ENCODE data around the gene DENND4B. TPM values are rescaled to one million over a fixed set of nuclear protein-coding genes. Genes with fewer than 3 reads are reported as not detected.

Gene DENND4B, protein sequence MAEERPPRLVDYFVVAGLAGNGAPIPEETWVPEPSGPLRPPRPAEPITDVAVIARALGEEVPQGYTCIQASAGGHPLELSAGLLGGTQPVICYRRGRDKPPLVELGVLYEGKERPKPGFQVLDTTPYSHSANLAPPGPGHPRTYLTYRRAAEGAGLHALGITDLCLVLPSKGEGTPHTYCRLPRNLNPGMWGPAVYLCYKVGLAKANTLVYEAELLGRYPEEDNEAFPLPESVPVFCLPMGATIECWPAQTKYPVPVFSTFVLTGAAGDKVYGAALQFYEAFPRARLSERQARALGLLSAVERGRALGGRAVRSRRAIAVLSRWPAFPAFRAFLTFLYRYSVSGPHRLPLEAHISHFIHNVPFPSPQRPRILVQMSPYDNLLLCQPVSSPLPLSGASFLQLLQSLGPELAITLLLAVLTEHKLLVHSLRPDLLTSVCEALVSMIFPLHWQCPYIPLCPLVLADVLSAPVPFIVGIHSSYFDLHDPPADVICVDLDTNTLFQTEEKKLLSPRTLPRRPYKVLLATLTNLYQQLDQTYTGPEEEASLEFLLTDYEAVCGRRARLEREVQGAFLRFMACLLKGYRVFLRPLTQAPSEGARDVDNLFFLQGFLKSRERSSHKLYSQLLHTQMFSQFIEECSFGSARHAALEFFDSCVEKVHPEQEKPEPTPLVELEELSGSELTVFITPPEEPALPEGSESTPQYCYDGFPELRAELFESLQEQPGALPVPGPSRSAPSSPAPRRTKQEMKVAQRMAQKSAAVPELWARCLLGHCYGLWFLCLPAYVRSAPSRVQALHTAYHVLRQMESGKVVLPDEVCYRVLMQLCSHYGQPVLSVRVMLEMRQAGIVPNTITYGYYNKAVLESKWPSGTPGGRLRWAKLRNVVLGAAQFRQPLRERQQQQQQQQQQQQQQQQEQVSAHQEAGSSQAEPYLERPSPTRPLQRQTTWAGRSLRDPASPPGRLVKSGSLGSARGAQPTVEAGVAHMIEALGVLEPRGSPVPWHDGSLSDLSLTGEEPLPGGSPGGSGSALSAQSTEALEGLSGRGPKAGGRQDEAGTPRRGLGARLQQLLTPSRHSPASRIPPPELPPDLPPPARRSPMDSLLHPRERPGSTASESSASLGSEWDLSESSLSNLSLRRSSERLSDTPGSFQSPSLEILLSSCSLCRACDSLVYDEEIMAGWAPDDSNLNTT (N-terminal part only)
- total RNA-seq, result 12.0 and 23.1 TPM in 2 replicates

DNA sequence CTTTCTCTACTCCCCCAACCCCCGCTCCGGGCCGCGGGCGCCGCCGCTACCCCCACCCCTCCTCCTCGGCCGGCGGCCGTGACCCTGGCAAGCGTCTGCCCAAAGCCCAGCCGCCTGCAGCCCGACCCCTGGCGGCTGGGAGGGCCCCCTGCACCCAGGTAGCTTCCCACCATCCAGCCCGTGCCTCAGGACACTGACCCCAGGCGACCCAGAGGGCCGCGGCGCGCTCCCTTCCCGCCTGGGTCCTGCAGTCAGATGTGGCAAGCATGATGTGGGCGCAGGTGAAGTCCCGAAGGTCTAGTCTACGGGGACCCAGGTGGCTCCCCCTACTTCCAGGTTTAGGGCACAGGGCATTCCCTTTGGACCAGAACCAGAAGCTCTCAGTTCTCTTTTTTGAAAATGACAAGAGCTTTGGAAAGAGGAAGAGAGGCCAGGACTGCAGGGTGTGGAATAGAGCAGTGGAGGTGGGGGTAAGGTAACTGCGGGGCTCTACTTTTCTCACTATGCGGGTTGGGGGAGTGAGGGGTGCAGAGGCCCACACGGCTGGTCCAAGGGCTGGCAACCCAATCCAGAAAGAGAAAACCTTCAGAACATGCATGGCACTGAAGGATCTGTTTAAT, at the start of gene DENND4B:
DENND4B (minus strand) TSS at position 97 of the 620 bp plus-strand sequence. CDS start 2,344 bp downstream, outside the sequence.

DNA sequence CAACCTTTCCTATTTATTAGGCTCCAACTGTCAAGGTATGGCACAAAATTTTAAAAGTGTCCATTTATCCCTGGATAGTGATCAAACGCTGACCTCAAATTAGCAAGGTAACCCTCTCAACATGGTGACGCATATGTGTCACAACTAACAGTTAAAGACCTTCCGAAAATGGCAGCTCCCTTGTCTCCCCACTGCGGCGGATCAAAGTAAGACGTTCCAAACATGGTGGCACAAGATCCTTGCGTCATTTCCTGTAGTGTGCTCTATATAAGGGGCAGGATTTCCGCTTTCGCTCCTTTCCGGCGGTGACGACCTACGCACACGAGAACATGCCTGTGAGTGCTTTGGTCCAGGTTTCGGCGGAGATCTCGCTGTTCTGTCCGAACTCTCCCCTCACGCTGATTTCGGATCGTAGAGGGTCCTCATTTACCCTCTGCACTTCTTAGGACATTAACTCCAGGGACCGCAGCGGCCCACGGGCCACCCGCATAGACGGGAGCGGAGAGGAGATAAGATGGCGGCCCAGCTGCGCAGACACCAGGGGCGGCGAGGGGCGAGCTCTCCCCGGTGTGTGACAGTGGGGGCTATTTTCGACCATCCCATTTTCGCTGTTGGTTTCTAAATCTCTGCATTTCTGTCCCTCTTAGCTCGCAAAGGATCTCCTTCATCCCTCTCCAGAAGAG, 44.1 kb upstream of the DENND4B start, which contains the start of gene RPS27:
RPS27 (plus strand) TSS at position 295 of the 683 bp plus-strand sequence; CDS start at position 330, 35 bp downstream.

DNA sequence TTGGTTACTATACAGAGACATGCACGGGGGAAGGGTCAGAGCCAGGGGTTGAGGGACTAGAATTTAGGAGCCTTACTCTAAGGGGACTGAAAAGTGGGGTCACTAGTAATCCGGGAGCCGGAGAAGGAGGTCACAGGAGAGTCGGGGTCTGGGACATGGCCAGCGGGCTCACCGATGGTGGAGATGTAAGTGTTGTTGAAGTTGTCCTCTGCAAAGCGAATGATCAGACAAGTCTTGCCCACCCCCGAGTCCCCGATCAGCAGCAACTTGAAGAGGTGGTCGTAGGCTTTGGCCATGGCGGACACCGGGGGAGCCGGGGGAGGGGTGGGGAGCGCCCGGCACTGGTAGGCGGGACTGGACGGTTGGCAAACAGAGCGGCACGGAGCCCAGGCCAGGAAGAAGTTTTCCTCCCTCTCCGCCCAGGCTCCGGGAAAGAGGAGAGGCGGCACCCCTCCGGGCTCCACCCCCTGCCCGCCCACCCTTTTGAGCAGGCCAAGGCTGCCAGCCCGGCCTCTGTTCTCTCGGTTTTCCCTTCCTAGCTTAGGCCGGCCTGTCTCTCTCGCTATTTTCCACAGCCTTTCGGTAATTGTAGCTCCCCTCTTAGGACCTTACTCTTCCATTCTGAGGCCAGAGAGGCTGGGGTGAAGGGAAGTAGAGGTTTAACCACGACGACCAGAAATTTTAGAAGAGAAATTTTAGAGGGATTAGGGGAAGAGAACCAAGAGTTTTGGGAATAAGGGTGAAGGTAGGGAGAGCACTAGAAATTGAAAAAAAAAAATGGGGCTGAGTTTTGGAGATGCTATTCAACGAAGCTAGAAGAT, 39.6 kb upstream of the DENND4B start, which contains the start of gene RAB13:
RAB13 (minus strand) TSS at position 399 of the 821 bp plus-strand sequence; CDS start at position 296, 103 bp downstream.

DNA sequence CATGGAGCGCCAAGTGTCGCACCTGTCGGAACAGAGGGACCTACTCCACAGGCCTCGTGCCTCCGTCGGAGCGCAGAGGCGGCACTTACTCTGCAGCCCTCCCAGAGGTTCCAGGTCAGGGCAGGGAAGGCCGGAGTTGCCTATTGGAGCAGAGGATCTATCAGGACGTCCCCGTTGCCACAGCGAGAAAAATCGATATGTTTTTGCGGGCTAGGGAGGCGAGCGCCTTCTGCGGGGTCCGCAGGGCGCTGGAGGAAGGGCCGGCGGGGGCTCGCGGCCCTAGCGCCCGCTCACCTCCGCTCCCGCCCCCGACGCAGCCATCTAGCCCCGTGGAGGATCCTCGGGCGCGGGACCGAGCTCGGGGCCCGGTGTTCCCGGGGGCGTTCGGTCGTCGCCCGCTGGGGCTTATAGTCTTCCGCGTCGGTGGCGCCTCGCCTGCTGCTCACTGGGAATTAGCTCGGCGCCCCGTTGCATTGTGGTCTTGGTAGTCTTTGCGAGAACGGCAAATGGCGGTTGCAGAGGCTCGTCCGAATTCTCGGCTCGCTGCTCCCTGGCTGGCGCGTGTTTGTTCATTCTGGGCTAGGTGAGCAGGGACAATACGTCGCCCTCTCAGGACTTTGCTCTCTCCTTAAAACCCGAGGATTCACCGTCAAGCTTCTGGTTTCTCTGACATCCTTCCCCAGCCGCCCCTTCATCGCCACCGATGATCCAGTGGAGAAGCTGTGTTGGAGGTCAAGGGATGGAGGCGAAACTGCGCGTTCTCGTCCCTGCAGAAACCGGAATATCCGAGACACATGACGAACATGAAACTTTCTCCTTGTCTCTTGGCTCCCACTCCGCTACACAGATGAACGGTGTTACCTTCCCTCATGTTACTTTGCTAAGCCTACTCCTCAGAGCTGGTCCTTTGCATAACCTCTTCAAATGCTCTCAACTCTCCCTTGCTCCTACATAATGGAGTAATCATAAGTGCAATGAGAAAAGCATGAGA, 31.0 kb upstream of the DENND4B start, which contains the start of gene JTB:
JTB (minus strand) TSS at position 425 of the 991 bp plus-strand sequence; CDS start at position 3, 422 bp downstream.

DNA sequence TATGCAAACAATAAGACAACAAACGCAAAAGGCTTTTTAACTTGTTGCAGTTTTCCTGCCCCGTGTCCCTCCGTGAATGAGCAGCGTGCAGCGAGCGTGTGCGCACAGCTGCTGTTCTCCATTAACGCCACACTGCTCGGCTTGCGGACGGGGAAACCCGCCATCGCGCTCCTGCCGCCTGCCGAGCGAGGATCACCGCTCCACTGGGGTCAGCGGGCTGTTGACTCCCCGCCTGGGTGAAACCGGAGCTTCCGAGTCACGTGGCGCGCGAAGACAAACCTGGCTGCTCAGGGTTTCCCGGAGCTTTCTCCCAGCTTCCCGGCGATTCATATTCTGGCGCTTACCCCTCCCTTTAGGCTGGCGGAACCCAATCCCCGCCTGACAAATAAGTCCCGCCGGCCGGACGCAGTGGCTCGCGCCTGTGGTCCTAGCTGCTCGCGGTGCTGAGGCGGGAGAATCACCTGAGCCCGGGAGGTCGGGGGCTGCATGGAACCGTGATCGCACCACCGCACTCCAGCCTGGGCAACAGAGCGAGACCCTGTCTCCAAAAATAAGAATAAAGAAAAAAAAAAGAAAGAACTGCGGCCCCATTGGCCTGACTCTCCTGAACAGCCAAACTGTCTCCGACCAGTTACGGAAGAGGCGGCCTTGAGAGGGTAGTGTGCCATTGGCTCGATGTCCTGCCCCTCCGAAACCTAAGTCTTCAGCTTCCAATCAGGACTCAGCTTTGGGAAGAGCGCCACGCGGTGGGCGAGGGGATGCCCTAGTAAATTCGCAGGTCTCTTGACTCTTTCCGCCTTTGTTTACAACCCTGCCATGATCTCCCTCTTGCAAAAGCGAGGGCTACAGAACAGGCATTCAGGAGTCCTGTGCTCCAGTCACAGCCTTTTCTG, 20.8 kb upstream of the DENND4B start, which contains the start of gene CREB3L4:
CREB3L4 (plus strand) TSS at position 796 of the 893 bp plus-strand sequence. CDS start 624 bp downstream, outside the sequence.

DNA sequence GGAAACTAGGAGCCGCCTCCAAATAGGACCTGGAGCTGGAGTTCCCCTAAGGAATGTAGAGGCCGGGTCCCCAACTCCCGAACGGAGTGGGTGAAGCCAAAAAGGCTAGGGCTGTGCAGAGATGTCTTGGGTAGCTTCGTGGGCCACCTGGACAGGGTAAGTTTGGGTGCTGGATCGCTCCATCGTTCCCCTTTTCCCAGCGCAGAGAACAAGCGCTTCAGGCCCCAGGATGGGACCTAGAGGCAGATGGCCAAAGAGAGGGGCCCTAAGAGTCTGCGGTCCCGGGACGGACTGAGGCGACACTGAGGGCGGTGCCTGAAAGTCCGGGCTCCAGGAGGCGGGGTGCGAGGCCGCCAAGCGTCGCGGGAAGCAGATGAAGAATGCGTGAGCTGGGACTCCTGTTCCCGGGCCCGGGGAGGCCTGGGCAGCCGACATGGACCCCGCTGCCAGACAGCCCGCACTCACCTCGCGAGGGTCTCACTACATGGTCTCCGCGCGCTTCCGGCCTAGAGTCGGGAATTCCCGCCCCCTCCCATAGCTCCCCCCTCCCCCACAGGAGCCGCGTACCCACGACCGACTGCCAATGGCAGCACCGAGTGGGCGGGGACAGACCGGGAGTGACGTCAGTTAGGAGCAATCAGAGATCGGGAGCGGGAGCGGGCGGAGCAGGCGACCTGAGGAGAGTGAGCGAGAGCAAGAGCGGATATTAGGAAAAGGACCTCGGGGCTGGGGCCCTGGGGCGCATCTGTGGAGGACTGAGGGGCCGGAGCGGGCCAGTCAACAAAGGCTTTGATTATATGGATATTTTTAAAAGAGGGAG, 16.7 kb upstream of the DENND4B start, which contains the start of gene SLC39A1:
SLC39A1 (minus strand) TSS at position 508 of the 820 bp plus-strand sequence. CDS start 822 bp downstream, outside the sequence.

DNA sequence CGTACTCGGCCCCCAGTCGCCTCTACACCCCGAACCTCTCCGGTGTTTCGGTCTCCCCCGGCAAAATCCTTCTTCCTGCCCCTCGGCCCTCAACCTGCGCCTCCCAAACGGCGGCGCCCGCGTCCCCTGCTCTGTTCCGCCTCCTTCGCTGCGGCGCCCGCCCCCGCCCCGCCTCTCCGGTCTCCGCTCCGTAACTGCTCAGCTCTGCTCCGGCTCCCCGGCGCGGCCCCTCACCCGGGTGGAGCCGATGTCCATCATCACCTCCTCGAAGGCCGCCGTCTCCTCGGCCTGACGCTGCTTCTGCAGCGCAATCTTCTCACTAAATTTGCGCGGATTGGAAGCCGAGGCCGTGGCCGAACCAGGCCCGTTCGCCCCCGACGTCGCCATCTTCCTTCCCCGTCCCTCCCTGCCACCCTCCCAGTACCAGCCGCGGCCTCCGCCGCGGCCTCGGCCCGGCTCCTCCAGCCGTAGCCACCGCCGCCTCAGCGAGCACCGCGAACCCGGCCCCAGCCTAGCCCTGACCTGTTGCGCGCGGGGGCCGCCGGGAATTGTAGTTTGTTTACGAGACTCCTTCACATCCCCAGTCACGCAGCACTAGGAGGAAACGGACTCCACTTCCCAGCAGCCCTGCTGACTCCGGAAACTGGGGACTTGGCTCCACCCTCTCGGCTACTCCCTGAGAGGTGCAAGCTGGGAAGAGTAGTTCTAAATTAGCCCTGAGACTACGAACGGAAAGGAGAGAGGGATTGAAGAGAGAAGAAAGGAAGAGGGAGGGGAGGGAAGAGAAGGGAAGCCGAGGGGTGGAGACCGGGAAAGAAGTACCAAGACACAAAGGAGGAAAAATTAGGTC, 11.8 kb upstream of the DENND4B start, which contains the start of gene CRTC2:
CRTC2 (minus strand) TSS at position 502 of the 850 bp plus-strand sequence; CDS start at position 387, 115 bp downstream.

DNA sequence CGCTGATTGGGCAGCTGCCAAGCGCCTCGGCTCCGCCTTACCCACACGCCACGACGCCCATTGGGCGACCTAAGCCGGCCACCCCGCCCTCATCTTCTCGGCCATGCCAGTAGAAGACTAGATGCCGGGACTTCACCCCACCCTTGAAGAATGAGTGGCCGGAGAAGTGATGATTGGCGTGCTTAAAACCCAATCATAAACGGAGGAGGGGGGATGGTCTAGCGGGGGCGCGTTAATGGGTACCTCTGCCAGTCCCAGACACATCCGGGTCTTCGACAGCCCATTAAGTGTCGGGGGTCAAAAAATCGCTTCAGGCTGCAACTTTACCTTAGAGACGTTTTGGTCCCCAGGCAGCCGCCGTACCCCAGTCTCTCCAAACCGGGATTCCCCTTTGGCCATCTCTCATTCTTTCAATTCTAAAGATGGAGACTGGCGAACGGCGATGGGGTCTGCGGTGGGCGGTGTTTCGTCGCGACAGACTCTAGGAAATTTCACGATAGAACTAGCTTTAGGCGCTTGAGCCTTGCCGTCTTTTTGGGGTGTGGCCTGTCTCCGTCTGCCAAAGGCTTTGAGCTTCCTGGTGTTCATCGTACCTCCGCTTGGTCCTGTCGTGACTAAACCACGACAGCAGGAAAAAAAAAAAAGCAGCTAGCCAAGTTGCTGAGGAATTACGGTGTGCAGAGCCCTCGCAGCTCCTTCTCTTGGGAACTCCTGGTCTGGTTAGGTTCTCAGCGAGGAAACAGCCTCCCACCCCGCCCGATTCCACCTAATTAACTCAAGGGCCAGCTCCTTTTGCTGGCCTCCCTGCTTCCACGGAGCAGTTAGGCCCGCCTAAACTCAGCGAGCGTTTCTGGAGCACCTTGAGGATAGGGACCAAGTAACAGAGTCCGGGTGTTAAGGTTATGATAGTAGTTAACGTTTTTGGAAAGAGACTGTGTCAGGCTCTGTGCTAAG, 23.3 kb downstream of the DENND4B start, which contains the start of gene GATAD2B:
GATAD2B (minus strand) TSS at position 1 of the 954 bp plus-strand sequence. CDS start 94,625 bp downstream, outside the sequence.

Other genes starting within 250 kb of the DENND4B start
- gene INTS3, start 218.7 kb downstream of the DENND4B start, total RNA-seq, result 16.4 and 37.2 TPM in 2 replicates
- gene SLC27A3, start 171.3 kb downstream of the DENND4B start, total RNA-seq, result 2.1 and 7.6 TPM in 2 replicates
- 3.1 and 8.0 TPM in 2 replicates for gene GATAD2B, start 23.7 kb downstream of the DENND4B start, total RNA-seq
- 2.4 and 8.2 TPM in 2 replicates for gene CRTC2, start 11.9 kb upstream of the DENND4B start, total RNA-seq
- 104 and 119 TPM in 2 replicates for gene SLC39A1, start 16.8 kb upstream of the DENND4B start, total RNA-seq
- 7.7 and 8.9 TPM in 2 replicates for gene CREB3L4, start 21.2 kb upstream of the DENND4B start, total RNA-seq
- 131 and 224 TPM in 2 replicates for gene JTB, start 31.0 kb upstream of the DENND4B start, total RNA-seq
- gene RAB13, start 39.6 kb upstream of the DENND4B start, total RNA-seq, result 38.6 and 60.8 TPM in 2 replicates
- gene RPS27, start 44.0 kb upstream of the DENND4B start, total RNA-seq, result 1,004 and 1,747 TPM in 2 replicates
- gene NUP210L, start 208.4 kb upstream of the DENND4B start, total RNA-seq, result under 0.01 TPM in 2 replicates
- 166 and 392 TPM in 2 replicates for gene TPM3, start 245.4 kb upstream of the DENND4B start, total RNA-seq